Subcutaneous abdominal adipose tissue (tissue), 5 donors: ENCODE data around the gene MAP2K3.
"Not testable (repeated sequence)": the region's sequence is repeated elsewhere in the genome, so short reads cannot be mapped to it uniquely, and the experiment has no call there.

Experiments used
- H3K27ac ChIP-seq: one replicate; pipeline ENCODE4 v1.7.0; 2013; ENCODE audit warnings: low read depth, mild to moderate bottlenecking, inconsistent platforms, low read length, moderate library complexity
- H3K27me3 ChIP-seq, 5 donors: one replicate each; pipeline ENCODE4 v1.7.0; 2013; ENCODE audit warnings: low read length in 5 of 5, inconsistent platforms in 1 of 5; ENCODE audit not compliant: control insufficient read depth in 5 of 5, insufficient read depth in 4 of 5
- H3K36me3 ChIP-seq, 5 donors: one replicate each; pipeline ENCODE4 v1.7.0; 2013; ENCODE audit warnings: low read length in 5 of 5; ENCODE audit not compliant: control insufficient read depth in 5 of 5, insufficient read depth in 5 of 5
- H3K4me1 ChIP-seq, 5 donors: one replicate each; pipeline ENCODE4 v1.7.0; 2013; ENCODE audit warnings: low read length in 5 of 5, mild to moderate bottlenecking in 3 of 5, moderate library complexity in 1 of 5; ENCODE audit not compliant: control insufficient read depth in 5 of 5, insufficient read depth in 5 of 5
- H3K4me3 ChIP-seq, 5 donors: one replicate each; pipeline ENCODE4 v1.7.0; 2013; ENCODE audit warnings: low read length in 5 of 5, low read depth in 1 of 5
- H3K9ac ChIP-seq, 5 donors: one replicate each; pipeline ENCODE4 v1.7.0; 2013; ENCODE audit warnings: low read length in 5 of 5, mild to moderate bottlenecking in 4 of 5, moderate library complexity in 3 of 5
- H3K9me3 ChIP-seq, 5 donors: one replicate each; pipeline ENCODE4 v1.7.0; 2013; ENCODE audit warnings: low read length in 5 of 5; ENCODE audit not compliant: control insufficient read depth in 5 of 5
- donor health status: healthy.
- donor health status: healthy.
- donor health status: healthy.
- donor health status: healthy.
- donor health status: healthy.

MAP2K3 gene

GRCh38 chr17:21318439-21318838 lies 33.9 kb downstream of the MAP2K3 start:
- Histone ChIP-seq H3K36me3 (peaks cover 0 to 19% (median 10%) of the 10 kb centered on the region in 5 donors), H3K9me3 (no peaks in the 10 kb centered on the region), H3K4me3 (no peak overlapping the region), H3K27me3 (no peaks in the 10 kb centered on the region), H3K9ac (no peak overlapping the region), H3K27ac (no peak overlapping the region), H3K4me1 (peaks cover 0 to 8% (median 3%) of the 10 kb centered on the region in 5 donors)

- Histone ChIP-seq H3K4me1 (peaks cover 0 to 12% (median 3%) of the 10 kb centered on the region in 5 donors), H3K36me3 (peaks cover 0 to 15% (median 10%) of the 10 kb centered on the region in 5 donors)
- not testable (repeated sequence) for H3K27ac ChIP-seq, H3K9me3 ChIP-seq, H3K4me3 ChIP-seq, H3K27me3 ChIP-seq, H3K9ac ChIP-seq
Measured at GRCh38 chr17:21318856-21319255, 34.3 kb downstream of the MAP2K3 start.

DNA sequence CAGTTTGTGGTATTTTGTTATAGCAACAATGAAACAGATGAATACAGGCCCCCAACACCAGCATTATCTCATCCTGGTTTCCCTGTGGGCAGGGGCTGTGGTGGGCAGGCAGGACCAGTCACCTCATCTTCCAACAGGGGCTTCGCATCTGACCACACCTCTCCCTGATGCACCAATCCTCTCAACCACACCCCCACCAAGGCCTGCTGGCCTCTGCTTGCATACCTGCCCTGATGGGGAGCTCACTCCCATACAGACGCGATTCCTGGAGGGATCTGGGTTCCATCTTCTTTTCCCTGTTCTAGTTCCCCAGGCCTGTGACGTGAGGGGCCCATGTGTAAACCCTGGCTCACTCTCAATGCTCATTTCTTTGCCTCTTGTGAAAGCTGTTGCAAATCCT lies 34.7 kb downstream of the MAP2K3 start:
- H3K9ac ChIP-seq, H3K27me3 ChIP-seq, H3K27ac ChIP-seq, H3K4me3 ChIP-seq, H3K9me3 ChIP-seq: not testable (repeated sequence)
- peaks cover 0 to 11% (median 6%) of the 10 kb centered on the region in 5 donors for H3K36me3 ChIP-seq
- H3K4me1 ChIP-seq = peaks cover 0 to 12% (median 3%) of the 10 kb centered on the region in 5 donors

DNA sequence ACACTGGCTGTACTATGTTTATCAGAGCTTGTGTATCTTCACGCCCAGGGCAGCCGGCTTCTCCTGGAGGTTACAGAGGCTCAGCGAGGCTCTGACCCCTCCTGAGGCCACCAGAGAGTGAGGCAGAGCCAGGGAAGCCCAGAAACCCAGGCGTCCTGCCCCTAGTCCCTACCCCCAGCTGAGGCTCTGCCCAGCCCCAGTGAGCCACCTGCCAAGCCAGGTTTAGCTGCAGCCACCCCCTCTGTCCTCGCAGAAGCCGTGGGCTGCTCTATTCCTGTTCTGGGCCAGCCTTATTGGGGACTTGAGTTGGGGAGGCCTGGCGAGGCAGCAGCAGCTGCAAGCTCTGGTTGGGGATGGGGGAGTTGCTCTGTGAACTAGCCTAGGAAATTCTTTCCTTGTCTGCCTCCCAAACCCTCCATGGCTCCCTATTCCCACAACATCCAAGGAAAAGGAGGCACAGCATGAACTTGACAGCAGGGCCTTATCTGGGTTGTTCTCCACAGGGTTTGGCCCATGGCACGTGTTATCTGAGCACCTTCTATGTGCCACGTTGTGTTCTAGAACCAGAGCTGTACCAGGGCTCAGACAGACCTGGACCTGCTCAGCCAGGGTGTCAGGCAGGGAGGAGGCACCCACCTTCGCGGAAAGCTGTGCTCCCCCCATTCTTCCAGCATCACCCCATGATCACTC lies 35.3 kb downstream of the MAP2K3 start:
- H3K27me3 ChIP-seq, H3K27ac ChIP-seq, H3K9me3 ChIP-seq, H3K36me3 ChIP-seq, H3K9ac ChIP-seq, H3K4me3 ChIP-seq: not testable (repeated sequence)
- peaks cover 0 to 12% (median 3%) of the 10 kb centered on the region in 5 donors for H3K4me1 ChIP-seq

- H3K27ac ChIP-seq = not testable (repeated sequence)
Measured at GRCh38 chr17:21320430-21320829, 35.9 kb downstream of the MAP2K3 start.

GRCh38 chr17:21321061-21321460 lies 36.5 kb downstream of the MAP2K3 start:
- peaks cover 0 to 12% (median 3%) of the 10 kb centered on the region in 5 donors for H3K4me1 ChIP-seq
- not testable (repeated sequence) for H3K9me3 ChIP-seq, H3K36me3 ChIP-seq, H3K9ac ChIP-seq, H3K27me3 ChIP-seq, H3K27ac ChIP-seq, H3K4me3 ChIP-seq

More at GRCh38 chr17:21320430-21320829, 35.9 kb downstream of the MAP2K3 start:
- not testable (repeated sequence) for H3K27me3 ChIP-seq, H3K9me3 ChIP-seq, H3K9ac ChIP-seq, H3K4me3 ChIP-seq, H3K36me3 ChIP-seq
- H3K4me1 ChIP-seq = peaks cover 0 to 12% (median 3%) of the 10 kb centered on the region in 5 donors

DNA sequence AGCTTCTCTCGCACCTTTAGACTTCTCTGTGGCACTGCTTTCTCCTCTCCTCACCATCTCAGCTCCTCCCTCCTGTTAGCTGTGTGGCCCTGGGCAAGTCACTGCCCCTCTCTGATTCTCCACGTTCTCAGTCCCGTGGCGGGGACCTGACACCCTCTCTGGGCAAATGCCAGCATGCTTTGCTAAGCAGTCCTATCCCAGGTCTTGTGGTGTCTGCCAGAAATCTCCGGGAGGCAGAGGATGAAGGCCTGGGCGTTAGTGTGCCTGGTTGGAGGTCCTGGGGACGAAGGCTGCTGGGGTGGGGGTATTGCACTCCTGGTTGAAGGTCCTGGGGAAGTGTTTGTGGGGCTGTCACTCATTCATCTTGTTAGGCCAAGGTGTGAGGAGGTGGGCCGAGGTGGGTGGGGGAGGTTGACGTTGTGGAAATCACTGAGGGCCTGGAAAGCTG lies 37.3 kb downstream of the MAP2K3 start:
- not testable (repeated sequence) for H3K4me3 ChIP-seq, H3K36me3 ChIP-seq, H3K9ac ChIP-seq, H3K27ac ChIP-seq, H3K27me3 ChIP-seq, H3K9me3 ChIP-seq
- H3K4me1 ChIP-seq = peaks cover 0 to 11% (median 3%) of the 10 kb centered on the region in 5 donors

- H3K9me3 ChIP-seq, H3K27ac ChIP-seq, H3K36me3 ChIP-seq, H3K9ac ChIP-seq, H3K4me1 ChIP-seq, H3K27me3 ChIP-seq: not testable (repeated sequence)
- H3K4me3 ChIP-seq = peak overlapping the region in 4 of 5 donors; percentile 50 to 79 (median 71)
Measured at GRCh38 chr17:21323257-21324111, 39.0 kb downstream of the MAP2K3 start.

DNA sequence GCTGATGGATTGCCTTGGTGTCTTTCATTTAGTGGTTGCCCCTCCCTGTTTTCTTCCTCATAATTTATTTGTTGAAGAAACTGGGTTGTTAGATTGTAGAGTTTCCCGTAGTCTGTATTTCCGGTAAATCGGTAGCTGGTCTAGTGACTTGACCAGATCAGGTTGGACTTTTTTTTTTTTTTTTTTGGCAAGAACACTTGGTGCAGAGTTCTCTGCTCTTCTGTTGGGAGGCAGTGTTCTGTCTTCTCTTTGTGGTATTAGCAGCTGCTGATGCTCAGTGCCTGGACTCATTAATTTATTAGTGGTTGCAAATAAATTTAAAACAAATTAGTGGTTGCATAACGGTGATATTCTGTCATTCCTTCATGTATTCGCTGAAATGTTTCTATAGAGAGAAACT lies 40.2 kb downstream of the MAP2K3 start:
- not testable (repeated sequence) for H3K27ac ChIP-seq, H3K9ac ChIP-seq, H3K4me3 ChIP-seq, H3K36me3 ChIP-seq, H3K27me3 ChIP-seq, H3K4me1 ChIP-seq, H3K9me3 ChIP-seq

- H3K27ac ChIP-seq, H3K36me3 ChIP-seq, H3K9ac ChIP-seq, H3K27me3 ChIP-seq, H3K4me3 ChIP-seq, H3K9me3 ChIP-seq, H3K4me1 ChIP-seq: not testable (repeated sequence)
Measured at GRCh38 chr17:21327921-21328320, 43.4 kb downstream of the MAP2K3 start.
